Measurements from ENCODE around the gene GRK5. TPM values are rescaled to one million over a fixed set of nuclear protein-coding genes. Genes with fewer than 3 reads are reported as not detected.
A peak's percentile ranks its signal among the peaks of the same experiment; 100 is the strongest.

GRK5 gene
- total RNA-seq, 1 donor from 2014 or later, result 47.6 TPM

GRCh38 chr10:119339109-119339508, 131.7 kb downstream of the GRK5 start:
- DNase-seq (peak; percentile 25), ATAC-seq (ENCODE audit: poor library complexity) (no peak)
- intact Hi-C loops (cut with DNase I), result no loop called here

GRCh38 chr10:119340893-119341458, 133.6 kb downstream of the GRK5 start:
- DNase-seq, result peak; percentile 34
- peak; percentile 14 for ATAC-seq (ENCODE audit: poor library complexity)
- intact Hi-C loops (cut with DNase I), result no loop called here

- DNase-seq (peak; percentile 89), ATAC-seq (ENCODE audit: poor library complexity) (peak; percentile 87)
- intact Hi-C loops (cut with DNase I), result no loop called here
These were observed 134.3 kb downstream of the GRK5 start for GRCh38 chr10:119341459-119342301.

GRCh38 chr10:119342335-119342734, 135.0 kb downstream of the GRK5 start:
- no peak for ATAC-seq (ENCODE audit: poor library complexity)
- intact Hi-C loops (cut with DNase I), result no loop called here
- DNase-seq, result peak; percentile 51

GRCh38 chr10:119343011-119343601, 135.7 kb downstream of the GRK5 start:
- no peak for ATAC-seq (ENCODE audit: poor library complexity)
- peak; percentile 39 for DNase-seq
- intact Hi-C loops (cut with DNase I), result no loop called here

- DNase-seq (peak; percentile 20), ATAC-seq (ENCODE audit: poor library complexity) (no peak)
- intact Hi-C loops (cut with DNase I), result no loop called here
These were observed 137.0 kb downstream of the GRK5 start for GRCh38 chr10:119344381-119344780.

- DNase-seq, result peak; percentile 80
- ATAC-seq (ENCODE audit: poor library complexity), result peak; percentile 22
- intact Hi-C loops (cut with DNase I), result no loop called here
These were observed 138.9 kb downstream of the GRK5 start for GRCh38 chr10:119346095-119346832.

- intact Hi-C loops (cut with DNase I), result no loop called here
- no peak for ATAC-seq (ENCODE audit: poor library complexity)
These were observed 140.0 kb downstream of the GRK5 start for GRCh38 chr10:119347181-119347974.

GRCh38 chr10:119348106-119348505, 140.7 kb downstream of the GRK5 start:
- intact Hi-C loops (cut with DNase I), result no loop called here
- ATAC-seq (ENCODE audit: poor library complexity), result no peak
- no peak for DNase-seq

More at GRCh38 chr10:119347181-119347974, 140.0 kb downstream of the GRK5 start:
- DNase-seq, result peak; percentile 28

GRCh38 chr10:119348516-119349240, 141.3 kb downstream of the GRK5 start:
- intact Hi-C loops (cut with DNase I), result no loop called here
- DNase-seq (peak; percentile 61), ATAC-seq (ENCODE audit: poor library complexity) (peak; percentile 29)

- intact Hi-C loops (cut with DNase I), result no loop called here
- ATAC-seq (ENCODE audit: poor library complexity), result no peak
- DNase-seq, result peak; percentile 40
These were observed 142.0 kb downstream of the GRK5 start for GRCh38 chr10:119349341-119349740.

GRCh38 chr10:119349937-119350501, 142.6 kb downstream of the GRK5 start:
- DNase-seq (peak; percentile 40), ATAC-seq (ENCODE audit: poor library complexity) (no peak)
- intact Hi-C loops (cut with DNase I), result no loop called here

- ATAC-seq (ENCODE audit: poor library complexity) (peak; percentile 78), DNase-seq (peak; percentile 63)
- intact Hi-C loops (cut with DNase I), result no loop called here
These were observed 143.2 kb downstream of the GRK5 start for GRCh38 chr10:119350502-119351097.

GRCh38 chr10:119351189-119351588, 143.8 kb downstream of the GRK5 start:
- ATAC-seq (ENCODE audit: poor library complexity), result no peak
- peak; percentile 31 for DNase-seq
- intact Hi-C loops (cut with DNase I), result no loop called here

- no peak for ATAC-seq (ENCODE audit: poor library complexity)
- intact Hi-C loops (cut with DNase I), result no loop called here
- no peak for DNase-seq
These were observed 144.7 kb downstream of the GRK5 start for GRCh38 chr10:119352042-119352441.

GRCh38 chr10:119352807-119353206, 145.4 kb downstream of the GRK5 start:
- ATAC-seq (ENCODE audit: poor library complexity), result no peak
- intact Hi-C loops (cut with DNase I), result no loop called here
- DNase-seq, result no peak

- DNase-seq (peak; percentile 32), ATAC-seq (ENCODE audit: poor library complexity) (no peak)
- intact Hi-C loops (cut with DNase I), result no loop called here
These were observed 146.1 kb downstream of the GRK5 start for GRCh38 chr10:119353421-119353820.

Measured in Right ventricle myocardium superior (tissue), 1 donor.